Stimulated activated CD4-positive, alpha-beta T cell treated with anti-CD3 and anti-CD28 coated beads, Interleukin-1b, Interleukin-23, amount 100 ng/mL, for 48 hours (primary cell): ENCODE measurements around the gene MRPL47.
"Not testable (repeated sequence)": the region's sequence is repeated elsewhere in the genome, so short reads cannot be mapped to it uniquely, and the experiment has no call there.

Experiments used
- DNase-seq: peaks from one replicate; pipeline ENCODE4 v3.0.0-alpha.2; 2020

The MRPL47 gene

GRCh38 chr3:179604321-179605078 is at the start of gene MRPL47, which contains the start of gene NDUFB5:
MRPL47 (minus strand) TSS chr3:179604638; CDS start chr3:179604624, 14 bp downstream.
NDUFB5 (plus strand) TSS chr3:179604794; CDS start chr3:179604816, 22 bp downstream.
- peak; percentile 93 for DNase-seq

DNA sequence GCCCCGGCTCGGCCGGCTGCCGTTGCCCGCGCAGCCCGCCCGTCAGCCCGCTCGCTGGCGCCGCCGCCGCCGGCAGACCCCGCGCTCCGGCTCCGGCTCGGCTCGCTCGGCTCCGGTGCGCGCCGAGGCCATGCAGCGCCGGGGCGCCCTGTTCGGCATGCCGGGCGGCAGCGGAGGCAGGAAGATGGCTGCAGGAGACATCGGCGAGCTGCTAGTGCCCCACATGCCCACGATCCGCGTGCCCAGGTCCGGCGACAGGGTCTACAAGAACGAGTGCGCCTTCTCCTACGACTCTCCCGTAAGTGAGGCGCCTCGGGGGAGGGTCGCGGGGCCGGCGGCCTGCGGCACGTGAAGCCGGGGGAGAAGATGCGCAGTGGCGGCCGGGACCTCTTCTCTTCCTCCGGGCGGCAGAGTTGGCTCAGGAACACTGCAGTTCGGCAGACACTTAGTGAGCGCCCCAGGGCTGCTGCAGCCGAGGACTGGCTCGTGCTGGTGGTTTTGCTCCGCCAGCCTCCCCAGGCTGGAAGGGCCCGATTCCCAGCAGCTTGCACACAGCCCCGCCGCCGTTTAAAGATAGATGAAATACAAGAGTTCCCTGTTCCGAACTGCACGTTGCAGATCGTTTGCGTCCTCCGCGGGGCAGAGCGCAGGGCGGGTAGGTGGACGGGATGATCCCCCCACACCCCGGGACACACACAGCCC is 48.8 kb upstream of the MRPL47 start:
- peak; percentile 63 for DNase-seq

DNA sequence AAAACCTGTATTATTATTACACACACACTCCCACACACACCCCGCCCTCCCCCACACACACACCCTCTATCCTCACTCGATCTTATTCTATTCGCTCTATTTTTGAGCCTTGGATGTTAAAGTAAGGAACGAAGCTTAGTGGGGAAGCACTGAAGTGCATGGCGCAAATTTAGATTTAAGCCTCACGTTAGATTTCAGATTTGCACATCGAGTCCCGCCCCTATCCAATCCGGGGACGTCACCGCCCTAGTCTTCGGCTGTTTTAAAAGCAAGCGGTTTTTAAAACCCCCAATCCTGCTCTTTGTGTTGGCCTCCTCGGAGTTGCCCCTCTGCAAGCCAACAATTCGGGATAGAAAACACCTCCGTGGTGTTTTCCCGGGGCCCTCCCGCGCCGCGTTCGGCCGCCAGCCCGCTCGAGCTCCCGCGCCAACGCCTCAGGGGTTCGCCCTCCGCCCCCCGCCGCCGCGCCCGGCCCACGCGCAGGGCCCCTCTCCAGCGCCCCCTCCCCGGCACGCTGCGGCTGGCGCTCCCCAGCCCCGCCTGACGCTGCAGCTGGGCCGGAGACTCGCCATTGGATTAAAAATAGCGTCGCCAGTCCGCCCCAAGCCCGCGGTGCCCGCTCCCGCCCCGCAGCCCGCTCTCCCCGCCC is 48.1 kb upstream of the MRPL47 start, which contains the start of gene USP13:
Gene USP13 (plus strand): TSS at position 594 of the 649 bp plus-strand sequence. CDS start 186 bp downstream, outside the sequence.
- peak; percentile 60 for DNase-seq

GRCh38 chr3:179651687-179652446 is 47.4 kb upstream of the MRPL47 start:
- DNase-seq, result no peak

DNA sequence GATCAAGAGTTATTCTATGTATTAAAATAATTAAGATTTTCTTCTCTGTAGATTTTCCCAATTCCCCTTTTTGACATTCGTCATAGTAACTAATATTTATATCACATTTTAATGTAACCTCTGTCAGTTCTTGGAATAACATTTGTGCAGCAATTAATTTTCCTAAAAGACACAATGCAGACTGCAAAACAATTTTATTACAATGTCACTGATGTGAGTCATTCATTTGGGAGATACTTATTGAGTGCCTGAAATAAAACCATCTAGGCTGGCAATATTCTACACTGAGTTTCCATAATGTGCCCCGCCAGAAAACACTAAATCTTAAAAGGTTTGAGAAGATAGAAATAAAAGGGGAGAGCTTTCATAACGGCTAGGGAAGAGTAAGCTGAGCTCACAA is 41.7 kb upstream of the MRPL47 start:
- no peak for DNase-seq

DNA sequence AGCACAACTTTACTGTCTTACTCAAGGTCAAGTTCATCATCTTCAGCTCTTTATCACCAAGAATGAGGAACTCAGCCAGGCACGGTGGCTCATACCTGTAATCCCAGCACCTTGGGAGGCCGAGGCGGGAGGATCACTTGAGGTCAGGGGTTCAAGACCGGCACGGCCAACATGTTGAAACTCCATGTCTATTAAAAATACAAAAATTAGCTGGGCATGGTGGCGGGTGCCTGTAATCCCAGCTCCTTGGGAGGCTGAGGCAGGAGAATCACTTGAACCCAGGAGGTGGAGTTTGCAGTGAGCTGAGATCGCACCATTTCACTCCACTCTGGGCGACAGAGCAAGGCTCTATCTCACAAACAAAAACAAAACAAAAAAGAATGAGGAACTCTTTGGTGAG is 39.4 kb upstream of the MRPL47 start:
- DNase-seq, result not testable (repeated sequence)

DNA sequence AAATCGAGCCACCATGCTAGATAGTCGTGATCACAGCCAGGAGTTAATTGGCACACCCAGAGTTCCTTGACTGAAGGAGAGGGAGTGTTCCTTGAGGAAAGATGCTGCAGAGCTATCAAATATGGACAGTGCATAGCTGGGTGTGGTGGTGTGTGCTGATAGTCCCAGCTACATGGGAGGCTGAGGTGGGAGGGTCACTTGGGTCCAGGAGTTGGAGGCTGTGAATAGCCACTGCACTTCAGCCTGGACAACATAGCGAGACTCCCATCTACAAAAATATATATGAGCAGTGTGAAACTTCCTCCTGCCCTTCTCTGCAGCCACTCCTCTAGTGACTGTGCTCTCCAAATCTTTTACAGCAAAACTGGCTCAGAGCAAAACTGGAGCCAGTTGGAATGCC is 38.4 kb upstream of the MRPL47 start:
- no peak for DNase-seq

DNA sequence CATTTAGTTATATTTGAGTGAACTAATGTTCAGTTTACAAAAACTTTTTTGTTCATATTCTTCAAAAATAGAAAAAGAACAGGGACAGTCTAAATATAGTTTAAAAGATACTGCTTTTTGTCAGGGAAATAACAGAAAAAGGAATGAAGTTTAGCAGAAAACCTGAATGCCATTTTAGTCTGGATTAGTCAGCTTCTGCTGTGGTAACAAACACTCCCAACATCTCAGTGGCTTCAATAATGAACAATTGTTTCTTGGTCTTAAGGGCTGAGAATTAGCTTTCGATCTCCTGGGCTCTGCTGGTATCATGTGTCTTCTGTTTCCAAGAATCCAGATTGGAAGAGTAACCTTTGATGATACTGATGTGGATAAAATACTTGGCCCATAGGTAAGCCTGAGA is 36.0 kb upstream of the MRPL47 start:
- no peak for DNase-seq

DNA sequence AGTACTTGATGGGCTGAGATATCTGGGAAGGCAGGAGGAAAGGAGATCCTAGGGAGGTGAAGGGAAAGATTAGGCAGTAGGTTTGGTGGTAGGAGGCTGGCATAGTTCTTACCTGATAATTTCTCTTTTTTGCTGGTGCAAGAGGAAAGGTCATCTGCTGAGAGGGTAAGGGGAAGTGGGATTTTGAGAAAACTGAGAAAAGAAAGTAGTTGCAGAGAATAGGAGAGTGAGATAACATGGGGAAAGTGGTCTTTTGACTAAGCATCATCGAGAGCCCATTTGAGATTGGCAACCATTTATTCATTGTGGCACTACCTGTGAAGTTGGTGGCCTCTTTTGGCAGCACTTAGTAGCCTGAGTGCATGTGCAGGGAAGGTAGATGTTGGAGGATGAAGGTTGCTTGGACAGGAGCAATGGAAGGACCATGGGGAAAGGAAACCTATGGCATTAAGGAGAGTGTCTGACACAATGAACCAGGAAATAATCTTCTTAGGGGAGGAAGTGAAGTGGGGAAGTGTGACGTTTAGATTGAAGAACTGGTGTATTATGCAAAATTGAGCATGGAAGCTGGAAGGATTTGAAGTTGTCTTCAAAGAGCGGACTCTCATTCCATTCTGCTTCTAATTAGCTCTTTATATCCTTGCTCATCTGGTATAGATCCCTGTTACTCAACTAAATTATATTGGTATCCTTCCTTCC is 26.5 kb upstream of the MRPL47 start:
- DNase-seq, result no peak

GRCh38 chr3:179624451-179624850 is 20.0 kb upstream of the MRPL47 start:
- no peak for DNase-seq

DNA sequence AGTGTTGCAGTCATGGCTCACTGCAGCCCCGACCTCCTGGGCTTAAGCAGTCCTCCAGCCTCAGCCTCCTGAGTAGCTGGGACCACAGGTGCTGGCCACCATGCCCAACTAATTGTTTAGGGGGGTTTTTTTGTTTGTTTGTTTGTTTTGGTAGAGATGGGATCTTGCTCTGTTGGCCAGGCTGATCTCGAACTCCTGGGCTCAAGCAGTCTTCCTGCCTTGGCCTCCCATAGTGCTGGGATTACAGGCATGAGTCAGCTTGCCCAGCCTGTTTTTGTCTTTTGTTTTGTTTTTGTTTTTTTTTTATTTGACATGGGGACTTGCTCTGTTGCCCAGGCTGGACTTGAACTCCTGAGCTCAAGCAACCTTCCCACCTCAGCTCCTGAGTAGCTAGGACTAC is 17.6 kb upstream of the MRPL47 start:
- DNase-seq, result no peak

DNA sequence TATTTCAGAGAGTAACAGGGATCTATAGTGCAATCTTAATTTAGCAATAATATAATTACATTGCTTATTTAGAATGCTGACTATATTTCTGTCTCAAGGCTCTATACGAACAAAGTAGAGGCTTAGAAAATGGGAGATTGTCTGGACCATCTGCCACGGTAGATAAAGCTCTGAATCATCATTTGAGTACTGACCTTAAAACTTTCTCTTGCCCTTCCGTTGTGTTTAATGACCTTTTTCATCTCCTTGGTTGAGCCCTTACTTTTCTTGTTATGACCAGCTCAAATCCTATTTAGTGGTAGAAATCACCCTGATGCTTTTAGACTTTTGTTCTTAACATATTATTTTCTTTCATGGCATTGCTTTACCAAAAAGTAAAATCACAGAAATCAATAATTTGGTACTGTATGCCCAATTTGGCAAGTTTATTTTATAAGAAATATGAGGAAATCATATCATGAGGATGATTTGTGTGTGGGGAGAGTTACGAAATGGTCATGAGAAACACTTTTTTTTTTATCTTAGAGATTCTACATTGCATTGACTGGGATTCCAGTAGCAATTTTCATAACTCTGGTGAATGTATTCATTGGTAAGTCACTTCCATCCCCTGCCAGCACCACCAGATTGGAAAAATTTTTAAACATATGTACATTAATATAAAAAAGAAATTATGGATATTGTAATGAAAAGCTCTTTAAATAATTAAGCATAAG is 11.2 kb upstream of the MRPL47 start:
- no peak for DNase-seq

DNA sequence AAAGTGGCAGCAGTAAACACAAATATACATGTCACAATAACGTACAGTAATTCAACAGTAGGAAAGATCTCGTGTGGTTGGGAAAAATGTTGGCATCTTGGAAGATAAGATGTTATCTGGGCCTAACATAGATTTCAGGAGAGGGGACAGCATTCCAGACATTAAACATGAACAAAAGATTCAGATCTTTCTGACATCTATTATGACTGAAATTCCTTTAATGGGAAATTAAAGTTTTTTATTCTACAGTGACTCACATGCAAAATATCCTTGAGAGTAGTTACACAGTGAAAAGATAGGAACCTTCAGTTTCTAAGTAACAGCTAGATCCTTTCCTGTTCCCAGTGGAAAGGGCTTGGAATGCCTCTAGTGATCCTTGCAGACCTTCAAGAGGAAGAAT is 9.4 kb upstream of the MRPL47 start:
- DNase-seq, result no peak

- DNase-seq, result no peak
Measured at GRCh38 chr3:179610066-179610465, 5.6 kb upstream of the MRPL47 start.

DNA sequence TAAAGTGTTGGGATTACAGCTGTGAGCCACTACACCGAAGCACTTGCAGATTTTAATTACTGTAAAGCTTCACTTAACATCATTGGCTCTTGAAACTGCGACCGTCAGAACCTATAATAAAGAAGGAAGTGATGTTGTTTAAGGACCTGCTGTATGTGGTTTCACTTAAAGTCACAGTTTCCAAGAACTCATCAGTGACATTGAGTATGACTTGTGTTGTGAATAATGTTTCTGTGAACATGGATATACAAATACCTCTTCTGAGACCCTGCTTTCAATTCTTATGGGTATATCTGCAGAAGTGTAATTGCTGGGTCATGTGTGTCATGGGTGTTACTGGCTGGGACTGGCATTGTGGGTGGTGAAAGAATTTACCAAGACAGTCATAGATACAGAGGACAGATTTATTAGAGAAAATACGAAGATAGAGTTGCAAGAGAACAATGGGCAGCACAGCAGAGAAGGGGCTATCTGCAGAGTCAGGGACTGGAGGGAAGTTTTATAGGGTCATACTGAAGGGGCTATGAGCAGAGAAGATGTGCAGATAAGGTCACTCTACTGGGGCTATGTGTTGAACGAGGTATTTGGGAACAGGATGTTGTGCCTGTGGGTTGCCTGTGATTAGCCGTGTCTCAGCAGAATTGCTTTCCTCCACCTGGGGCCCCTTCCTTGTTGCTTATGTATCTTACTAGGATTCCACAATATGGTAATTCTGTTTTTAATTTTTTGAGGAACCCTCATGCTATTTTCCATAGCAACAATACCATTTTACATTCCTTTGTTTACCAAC is 4.7 kb upstream of the MRPL47 start:
- DNase-seq, result peak; percentile 30

DNA sequence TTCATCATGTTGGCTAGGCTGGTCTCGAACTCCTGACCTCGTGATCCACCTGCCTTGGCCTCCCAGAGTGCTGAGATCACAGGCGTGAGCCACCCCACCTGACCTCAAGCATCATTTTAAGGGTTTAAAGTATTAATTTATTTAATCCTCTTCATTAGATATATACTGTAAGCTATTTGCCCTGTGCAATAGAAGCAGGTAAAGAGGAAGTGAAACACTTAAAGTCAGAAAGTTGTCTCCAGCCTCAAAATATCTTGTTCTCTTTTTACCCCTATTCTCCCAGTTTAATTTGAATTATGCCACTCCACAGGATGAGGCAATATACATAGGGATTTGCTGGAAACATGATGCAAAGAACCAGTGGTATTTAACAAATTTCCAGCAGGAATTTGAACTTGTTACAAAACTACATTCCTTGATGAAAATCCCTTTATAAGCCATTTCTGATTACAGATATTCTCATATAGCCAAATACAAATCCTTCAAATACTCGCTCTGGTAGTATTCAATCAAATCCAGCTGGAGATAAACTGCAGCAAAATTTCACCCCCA is 2.2 kb upstream of the MRPL47 start:
- no peak for DNase-seq

GRCh38 chr3:179603831-179604230 is 607 bp downstream of the MRPL47 start:
- DNase-seq, result no peak

GRCh38 chr3:179603321-179603720 is 1.1 kb downstream of the MRPL47 start:
- DNase-seq, result no peak

DNA sequence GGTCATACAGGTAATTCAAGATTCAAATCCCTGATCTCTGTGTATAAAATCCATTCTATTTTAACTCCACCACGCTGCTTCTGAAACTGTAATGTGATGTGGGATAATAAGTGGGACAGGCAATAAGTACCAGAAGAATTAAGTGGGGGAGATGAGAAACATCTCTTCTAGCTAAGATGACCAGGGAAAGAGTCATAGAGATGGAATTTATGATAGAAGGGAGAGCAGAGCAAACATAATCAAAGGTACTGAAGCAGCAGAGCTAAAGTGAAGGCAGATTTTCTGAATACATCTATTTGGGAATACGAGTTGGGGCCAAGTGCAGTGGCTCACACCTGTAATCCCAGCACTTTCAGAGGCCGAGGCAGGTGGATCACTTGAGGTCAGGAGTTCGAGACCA is 4.9 kb downstream of the MRPL47 start:
- DNase-seq, result no peak

- no peak for DNase-seq
Measured at GRCh38 chr3:179591313-179591712, 13.1 kb downstream of the MRPL47 start.
